Smooth muscle cell (in vitro differentiated cells): ENCODE data around the gene EPS8. TPM values are rescaled to one million over a fixed set of nuclear protein-coding genes. Genes with fewer than 3 reads are reported as not detected.
A peak's percentile ranks its signal among the peaks of the same experiment; 100 is the strongest.

Experiments
- DNase-seq: peaks from one replicate; lab custom pipeline; 2025; ENCODE audit not compliant: unreplicated experiment; lab: John Stamatoyannopoulos, UW
- H2AFZ ChIP-seq: fragments of 200-600 bp; sonication (generic); 2 replicates; pipeline ENCODE4 v1.6.0; 2016; ENCODE audit warnings: antibody characterized with exemption, low read depth, mild to moderate bottlenecking
- H3F3A ChIP-seq: fragments of 200-600 bp; sonication (generic); 2 replicates; pipeline ENCODE4 v1.6.0; 2017; ENCODE audit warnings: antibody characterized with exemption, low read depth
- H3K27ac ChIP-seq: fragments of 200-600 bp; sonication (generic); 2 replicates; pipeline ENCODE4 v1.5.1; 2016; ENCODE audit warnings: low read depth, mild to moderate bottlenecking
- H3K27me3 ChIP-seq: fragments of 200-600 bp; sonication (generic); 2 replicates; pipeline ENCODE4 v1.6.1; 2016; ENCODE audit warnings: low read depth, mild to moderate bottlenecking
- H3K36me3 ChIP-seq: fragments of 200-600 bp; sonication (generic); 2 replicates; pipeline ENCODE4 v1.5.1; 2016; ENCODE audit warnings: low read depth
- H3K4me1 ChIP-seq: fragments of 200-600 bp; sonication (generic); 2 replicates; pipeline ENCODE4 v1.5.1; 2016; ENCODE audit warnings: low read depth
- H3K4me2 ChIP-seq: fragments of 200-600 bp; sonication (generic); 2 replicates; pipeline ENCODE4 v1.6.0; 2016; ENCODE audit warnings: mild to moderate bottlenecking
- H3K4me3 ChIP-seq: fragments of 200-600 bp; sonication (generic); 2 replicates; pipeline ENCODE4 v1.5.1; 2016; ENCODE audit warnings: mild to moderate bottlenecking
- H3K79me2 ChIP-seq: fragments of 200-600 bp; sonication (generic); 2 replicates; pipeline ENCODE4 v1.6.0; 2016; ENCODE audit warnings: low read depth, mild to moderate bottlenecking
- H3K9ac ChIP-seq: fragments of 200-600 bp; sonication (generic); 2 replicates; pipeline ENCODE4 v1.6.0; 2016; ENCODE audit warnings: low read depth
- H3K9me3 ChIP-seq: fragments of 200-600 bp; sonication (generic); replicated peaks from 2 replicates; pipeline ENCODE4 v1.5.1; 2016; ENCODE audit warnings: low read depth
- H4K20me1 ChIP-seq: fragments of 200-600 bp; sonication (generic); 2 replicates; pipeline ENCODE4 v1.6.0; 2016; ENCODE audit warnings: low read depth
- WGBS: methylation state at CpG from one replicate; pipeline ENCODE4 v1.1.7; 2016; ENCODE audit warnings: low lambda C conversion rate; 5-methylcytosine and 5-hydroxymethylcytosine counted together
- polyA plus RNA-seq: library from polyadenylated mRNA; unstranded; fragments of >200 nt; fragmentation: Nextera tagmentation; extraction: Ambion mirVana; gene quantifications from 2 replicates; pipeline ENCODE4 v1.2.1, GENCODE V29; 2016
- total RNA-seq: library from RNA; depleted of rRNA; stranded (reverse); fragments of >200 nt; gene quantifications from 2 replicates; pipeline ENCODE4 v1.2.3, GENCODE V29; 2014
- TF ChIP-seq, protein P1 (sequence below): fragments of 200-600 bp; sonication (generic); IDR thresholded peaks from 2 replicates; pipeline ENCODE4 v1.5.1; 2017; ENCODE audit warnings: borderline replicate concordance, mild to moderate bottlenecking, antibody characterized with exemption; ENCODE audit not compliant: insufficient read depth, poor library complexity, severe bottlenecking

The EPS8 gene
- total and polyA plus RNA-seq, 2 experiments from 2014 or later = 27.5 to 68.3 TPM

DNA sequence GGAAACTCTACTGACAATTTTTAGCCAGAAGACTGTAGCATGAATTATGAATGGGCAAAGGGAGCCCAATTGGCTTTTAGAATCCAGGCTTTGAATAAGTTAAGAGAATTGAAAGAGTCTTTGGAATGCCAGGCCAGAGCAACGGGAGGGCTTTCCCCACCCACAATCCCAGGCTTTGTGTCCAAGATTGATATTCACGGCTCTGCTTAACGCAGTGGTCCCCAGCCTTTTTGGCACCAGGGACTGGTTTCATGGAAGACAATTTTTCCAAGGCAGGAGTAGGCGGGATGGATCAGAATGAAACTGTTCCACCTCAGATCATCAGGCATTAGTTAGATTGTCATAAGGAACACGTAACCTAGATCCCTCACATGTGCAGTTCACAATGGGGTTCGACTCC is 79.6 kb downstream of the EPS8 start:
- Histone ChIP-seq H3K36me3 (peaks cover 5% of the 10 kb centered on the region), H4K20me1 (no peaks in the 10 kb centered on the region), H3K79me2 (peaks cover 30% of the 10 kb centered on the region), H2AFZ (no peak overlapping the region), H3K27ac (no peak overlapping the region), H3K27me3 (no peaks in the 10 kb centered on the region), H3K4me3 (no peak overlapping the region), H3K4me1 (peaks cover 18% of the 10 kb centered on the region), H3K4me2 (peak overlapping the region; percentile 31), H3K9ac (no peak overlapping the region), H3F3A (no peaks in the 10 kb centered on the region), H3K9me3 (no peaks in the 10 kb centered on the region)
- DNase-seq = no peak
- WGBS = 68% methylated on average over 6 of the region's 6 CpGs
- TF ChIP-seq, protein P1, sequence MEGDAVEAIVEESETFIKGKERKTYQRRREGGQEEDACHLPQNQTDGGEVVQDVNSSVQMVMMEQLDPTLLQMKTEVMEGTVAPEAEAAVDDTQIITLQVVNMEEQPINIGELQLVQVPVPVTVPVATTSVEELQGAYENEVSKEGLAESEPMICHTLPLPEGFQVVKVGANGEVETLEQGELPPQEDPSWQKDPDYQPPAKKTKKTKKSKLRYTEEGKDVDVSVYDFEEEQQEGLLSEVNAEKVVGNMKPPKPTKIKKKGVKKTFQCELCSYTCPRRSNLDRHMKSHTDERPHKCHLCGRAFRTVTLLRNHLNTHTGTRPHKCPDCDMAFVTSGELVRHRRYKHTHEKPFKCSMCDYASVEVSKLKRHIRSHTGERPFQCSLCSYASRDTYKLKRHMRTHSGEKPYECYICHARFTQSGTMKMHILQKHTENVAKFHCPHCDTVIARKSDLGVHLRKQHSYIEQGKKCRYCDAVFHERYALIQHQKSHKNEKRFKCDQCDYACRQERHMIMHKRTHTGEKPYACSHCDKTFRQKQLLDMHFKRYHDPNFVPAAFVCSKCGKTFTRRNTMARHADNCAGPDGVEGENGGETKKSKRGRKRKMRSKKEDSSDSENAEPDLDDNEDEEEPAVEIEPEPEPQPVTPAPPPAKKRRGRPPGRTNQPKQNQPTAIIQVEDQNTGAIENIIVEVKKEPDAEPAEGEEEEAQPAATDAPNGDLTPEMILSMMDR = no peak

DNA sequence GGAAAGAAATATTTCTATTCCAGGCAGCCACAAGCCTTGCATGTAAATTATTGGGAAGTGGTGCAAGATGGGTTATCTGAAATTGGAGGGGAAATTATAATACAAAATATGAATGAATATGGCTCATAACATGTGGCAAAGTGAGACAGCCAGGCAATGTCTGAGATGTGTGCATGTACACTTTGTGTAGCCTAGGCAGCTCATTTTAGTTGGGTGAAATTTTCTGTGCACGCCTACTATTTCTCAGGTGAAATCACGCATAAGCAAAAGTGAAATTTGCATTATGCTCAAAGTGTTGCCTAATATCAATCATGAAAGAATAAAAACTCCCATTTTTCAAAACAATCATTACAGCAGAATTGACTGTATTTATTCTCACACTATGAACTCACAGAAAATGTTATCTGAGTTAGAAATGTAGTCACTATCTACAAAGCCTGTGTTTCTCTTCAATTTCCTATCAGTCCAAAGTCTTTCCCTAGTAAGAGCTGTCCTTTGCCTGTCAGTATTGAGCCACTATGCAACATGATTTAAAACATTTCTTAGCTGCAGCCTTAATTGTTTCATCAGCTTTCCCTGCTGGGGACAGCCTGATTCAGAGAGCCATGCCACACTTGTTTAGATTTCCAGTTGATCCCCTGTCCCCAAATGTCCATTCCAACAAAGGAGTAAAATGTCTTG is 80.7 kb downstream of the EPS8 start:
- Histone ChIP-seq H3K4me2 (peak overlapping the region; percentile 31), H3K4me3 (no peak overlapping the region), H2AFZ (no peak overlapping the region), H3K79me2 (peaks cover 27% of the 10 kb centered on the region), H3K27me3 (no peaks in the 10 kb centered on the region), H4K20me1 (no peaks in the 10 kb centered on the region), H3K9me3 (no peaks in the 10 kb centered on the region), H3K27ac (no peak overlapping the region), H3K4me1 (peaks cover 18% of the 10 kb centered on the region), H3K36me3 (peaks cover 5% of the 10 kb centered on the region), H3F3A (peaks cover under 1% of the 10 kb centered on the region), H3K9ac (no peak overlapping the region)
- WGBS = 97% methylated on average over 2 of the region's 2 CpGs
- no peak for DNase-seq
- TF ChIP-seq, protein P1 = no peak

DNA sequence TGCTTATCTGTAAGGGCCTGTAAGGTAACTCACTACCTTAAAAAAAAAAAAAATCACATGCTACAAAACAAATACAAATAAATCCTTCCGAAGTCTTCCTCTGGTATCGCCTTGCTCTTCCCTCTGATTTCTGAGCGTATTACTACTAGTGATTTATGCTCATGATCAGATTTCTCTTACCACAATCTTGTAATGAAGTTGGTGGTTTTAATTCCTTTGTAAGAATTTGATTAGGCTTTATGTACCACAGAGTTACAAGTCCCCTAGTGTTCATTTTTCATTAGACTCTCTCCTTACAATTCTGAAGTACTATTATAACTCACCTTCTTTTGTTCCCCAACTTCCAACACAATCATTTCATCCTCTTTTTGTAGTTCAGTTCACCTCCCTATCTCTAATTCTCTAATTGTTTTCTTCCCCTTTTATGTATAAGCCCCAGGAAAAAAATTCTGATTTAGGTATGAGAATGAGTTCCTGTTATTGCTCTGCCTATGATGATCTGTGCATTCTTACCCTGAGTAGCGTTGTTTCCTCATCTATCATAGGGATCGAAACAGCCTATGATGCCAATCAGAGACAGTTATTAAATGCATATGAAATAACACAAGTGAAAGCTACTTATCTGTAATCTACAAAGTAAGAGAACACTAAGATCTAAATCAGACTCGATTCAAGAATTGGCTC is 81.5 kb downstream of the EPS8 start:
- no peak overlapping the region for H2AFZ ChIP-seq
- H3K4me2 ChIP-seq = no peak overlapping the region
- no peaks in the 10 kb centered on the region for H3K36me3 ChIP-seq
- TF ChIP-seq, protein P1 = no peak
- H3F3A ChIP-seq = peaks cover 9% of the 10 kb centered on the region
- H3K9me3 ChIP-seq = no peaks in the 10 kb centered on the region
- H3K4me1 ChIP-seq = peaks cover 18% of the 10 kb centered on the region
- no peaks in the 10 kb centered on the region for H3K27me3 ChIP-seq
- no peaks in the 10 kb centered on the region for H4K20me1 ChIP-seq
- WGBS = 96% methylated on average over 6 of the region's 6 CpGs
- H3K4me3 ChIP-seq = no peak overlapping the region
- DNase-seq = no peak
- H3K79me2 ChIP-seq = peaks cover 22% of the 10 kb centered on the region
- no peak overlapping the region for H3K27ac ChIP-seq
- H3K9ac ChIP-seq = no peak overlapping the region
